GM23338 (cell line): ENCODE results near the gene MEGF6. TPM values are rescaled to one million over a fixed set of nuclear protein-coding genes. Genes with fewer than 3 reads are reported as not detected.

Experiments
- ATAC-seq: fragments of 200-7000 bp; cut with Tn5 transposase; 3 replicates; pipeline ENCODE4 v1.9.1; 2020
- DNase-seq: peaks from one replicate; pipeline ENCODE4 v3.0.0-alpha.2; 2015; ENCODE audit warnings: low spot score
- H2AFZ ChIP-seq: fragments of 200-600 bp; sonication (generic); 2 replicates; pipeline ENCODE4 v1.8.0; 2016; ENCODE audit warnings: antibody characterized with exemption, mild to moderate bottlenecking, moderate library complexity
- H3F3A ChIP-seq: fragments of 200-600 bp; sonication (generic); replicated peaks from 2 replicates; pipeline ENCODE4 v1.8.0; 2017; ENCODE audit warnings: antibody characterized with exemption, mixed run types, low read depth
- H3K27ac ChIP-seq: fragments of 200-600 bp; sonication (generic); 2 replicates; pipeline ENCODE4 v1.6.1; 2016; ENCODE audit warnings: low read depth
- H3K27me3 ChIP-seq: fragments of 200-600 bp; sonication (generic); 2 replicates; pipeline ENCODE4 v1.8.0; 2016; ENCODE audit warnings: mild to moderate bottlenecking, mixed run types, moderate library complexity; ENCODE audit not compliant: insufficient read depth
- H3K36me3 ChIP-seq: fragments of 200-600 bp; sonication (generic); 2 replicates; pipeline ENCODE4 v1.8.0; 2016; ENCODE audit warnings: mild to moderate bottlenecking; ENCODE audit not compliant: insufficient read depth
- H3K4me1 ChIP-seq: fragments of 200-600 bp; sonication (generic); 2 replicates; pipeline ENCODE4 v1.8.0; 2016; ENCODE audit warnings: mild to moderate bottlenecking, moderate library complexity; ENCODE audit not compliant: insufficient read depth
- H3K4me2 ChIP-seq: fragments of 200-600 bp; sonication (generic); 2 replicates; pipeline ENCODE4 v1.7.1; 2017; ENCODE audit warnings: mixed run types
- H3K4me3 ChIP-seq: fragments of 200-600 bp; sonication (generic); 2 replicates; pipeline ENCODE4 v1.6.1; 2016; ENCODE audit warnings: mixed run types
- H3K79me2 ChIP-seq: fragments of 200-600 bp; sonication (generic); replicated peaks from 2 replicates; pipeline ENCODE4 v1.8.0; 2017; ENCODE audit warnings: mild to moderate bottlenecking; ENCODE audit not compliant: insufficient read depth
- H3K9me2 ChIP-seq: fragments of 200-600 bp; sonication (generic); 2 replicates; pipeline ENCODE4 v1.8.0; 2017; ENCODE audit not compliant: insufficient read depth
- H4K20me1 ChIP-seq: fragments of 200-600 bp; sonication (generic); replicated peaks from 2 replicates; pipeline ENCODE4 v1.8.0; 2017; ENCODE audit warnings: mild to moderate bottlenecking; ENCODE audit not compliant: insufficient read depth
- H3K27ac Mint-ChIP-seq: 2 replicates; pipeline ENCODE4 v1.8.0; 2020; ENCODE audit warnings: inconsistent platforms, mild to moderate bottlenecking, moderate library complexity, mixed read lengths
- H3K27me3 Mint-ChIP-seq: 3 replicates; pipeline ENCODE4 v1.8.0; 2022; ENCODE audit warnings: low read depth, mild to moderate bottlenecking, moderate library complexity, mixed read lengths, inconsistent platforms; ENCODE audit not compliant: insufficient read depth, poor library complexity
- H3K36me3 Mint-ChIP-seq: 3 replicates; pipeline ENCODE4 v1.8.0; 2021; ENCODE audit warnings: low read depth, mild to moderate bottlenecking, inconsistent platforms, moderate library complexity, mixed read lengths
- H3K4me1 Mint-ChIP-seq: 3 replicates; pipeline ENCODE4 v1.8.0; 2020; ENCODE audit warnings: mild to moderate bottlenecking, inconsistent platforms, mixed read lengths
- H3K4me3 Mint-ChIP-seq: 3 replicates; pipeline ENCODE4 v1.8.0; 2021; ENCODE audit warnings: moderate library complexity, mild to moderate bottlenecking, inconsistent platforms, mixed read lengths
- H3K9me3 Mint-ChIP-seq: 3 replicates; pipeline ENCODE4 v1.8.0; 2020; ENCODE audit warnings: moderate library complexity, mild to moderate bottlenecking, inconsistent platforms, mixed read lengths
- CREB1 ChIP-seq: fragments of 250-450 bp; sonication (Bioruptor Pico); IDR thresholded peaks from 2 replicates; pipeline ENCODE4 v1.5.0; 2020; ENCODE audit warnings: low read depth, mild to moderate bottlenecking, moderate library complexity
- ETS1 ChIP-seq: IDR thresholded peaks from 2 replicates; pipeline ENCODE4 v1.6.1; 2016; ENCODE audit warnings: antibody characterized with exemption
- EZH2 ChIP-seq: fragments of 200-600 bp; sonication (generic); IDR thresholded peaks from one replicate; pipeline ENCODE4 v1.8.0; 2017; ENCODE audit warnings: antibody characterized with exemption, mild to moderate bottlenecking, low read depth; ENCODE audit not compliant: unreplicated experiment
- EZH2phosphoT487 ChIP-seq: fragments of 200-600 bp; sonication (generic); IDR thresholded peaks from one replicate; pipeline ENCODE4 v1.8.1; 2018; ENCODE audit warnings: antibody characterized with exemption; ENCODE audit not compliant: unreplicated experiment
- JUNB ChIP-seq: IDR thresholded peaks from one replicate; pipeline ENCODE4 v1.6.1; 2016; ENCODE audit warnings: antibody characterized with exemption; ENCODE audit not compliant: unreplicated experiment
- STAT1 ChIP-seq: IDR thresholded peaks from one replicate; pipeline ENCODE4 v1.6.1; 2016; ENCODE audit warnings: antibody characterized with exemption; ENCODE audit not compliant: unreplicated experiment
- ZNF114 ChIP-seq: fragments of 250-450 bp; sonication (Bioruptor Pico); IDR thresholded peaks from 2 replicates; pipeline ENCODE4 v1.5.0; 2020; ENCODE audit warnings: mild to moderate bottlenecking, moderate library complexity
- ZNF331 ChIP-seq: fragments of 250-450 bp; sonication (Bioruptor Pico); IDR thresholded peaks from 2 replicates; pipeline ENCODE4 v1.5.0; 2020; ENCODE audit warnings: low read depth, mild to moderate bottlenecking, moderate library complexity
- polyA plus RNA-seq: library from polyadenylated mRNA; unstranded; fragments of >200 nt; fragmentation: Nextera tagmentation; extraction: Ambion mirVana; gene quantifications from 2 replicates; pipeline ENCODE4 v1.2.1, GENCODE V29; 2016
- total RNA-seq: library from RNA; depleted of rRNA; stranded (reverse); fragments of >200 nt; shearing (Covaris generic); gene quantifications from 2 replicates; pipeline ENCODE4 v1.2.3, GENCODE V29; 2014
- TF ChIP-seq, protein P1 (sequence below), 2 experiments: fragments of 200-600 bp in 1 of 2; sonication (generic) in 1 of 2; conservative IDR thresholded peaks; 2 replicates each; pipeline versions ENCODE4 v1.5.1 to v1.6.1; 2016 to 2017; ENCODE audit warnings: antibody characterized with exemption in 2 of 2, low read depth in 2 of 2, mild to moderate bottlenecking in 2 of 2, moderate library complexity in 1 of 2
- TF ChIP-seq, protein P2 (sequence below): IDR thresholded peaks from one replicate; pipeline ENCODE4 v1.6.1; 2018; ENCODE audit warnings: antibody characterized with exemption; ENCODE audit not compliant: unreplicated experiment

Gene MEGF6
- total and polyA plus RNA-seq, 2 experiments from 2014 or later = 4.0 to 21.4 TPM

- TF ChIP-seq, protein P1, sequence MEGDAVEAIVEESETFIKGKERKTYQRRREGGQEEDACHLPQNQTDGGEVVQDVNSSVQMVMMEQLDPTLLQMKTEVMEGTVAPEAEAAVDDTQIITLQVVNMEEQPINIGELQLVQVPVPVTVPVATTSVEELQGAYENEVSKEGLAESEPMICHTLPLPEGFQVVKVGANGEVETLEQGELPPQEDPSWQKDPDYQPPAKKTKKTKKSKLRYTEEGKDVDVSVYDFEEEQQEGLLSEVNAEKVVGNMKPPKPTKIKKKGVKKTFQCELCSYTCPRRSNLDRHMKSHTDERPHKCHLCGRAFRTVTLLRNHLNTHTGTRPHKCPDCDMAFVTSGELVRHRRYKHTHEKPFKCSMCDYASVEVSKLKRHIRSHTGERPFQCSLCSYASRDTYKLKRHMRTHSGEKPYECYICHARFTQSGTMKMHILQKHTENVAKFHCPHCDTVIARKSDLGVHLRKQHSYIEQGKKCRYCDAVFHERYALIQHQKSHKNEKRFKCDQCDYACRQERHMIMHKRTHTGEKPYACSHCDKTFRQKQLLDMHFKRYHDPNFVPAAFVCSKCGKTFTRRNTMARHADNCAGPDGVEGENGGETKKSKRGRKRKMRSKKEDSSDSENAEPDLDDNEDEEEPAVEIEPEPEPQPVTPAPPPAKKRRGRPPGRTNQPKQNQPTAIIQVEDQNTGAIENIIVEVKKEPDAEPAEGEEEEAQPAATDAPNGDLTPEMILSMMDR (conservative IDR thresholded peaks at IDR 0.05; ENCODE audit: low read depth in 2 of 2) = no peak
- TF ChIP-seq CREB1 (CRISPR knock-in tag) (no peak), JUNB (no peak), ZNF331 (CRISPR knock-in tag) (no peak), ETS1 (no peak), ZNF114 (CRISPR knock-in tag) (no peak), STAT1 (no peak), EZH2 (no peak), EZH2phosphoT487 (no peak)
- TF ChIP-seq, protein P2, sequence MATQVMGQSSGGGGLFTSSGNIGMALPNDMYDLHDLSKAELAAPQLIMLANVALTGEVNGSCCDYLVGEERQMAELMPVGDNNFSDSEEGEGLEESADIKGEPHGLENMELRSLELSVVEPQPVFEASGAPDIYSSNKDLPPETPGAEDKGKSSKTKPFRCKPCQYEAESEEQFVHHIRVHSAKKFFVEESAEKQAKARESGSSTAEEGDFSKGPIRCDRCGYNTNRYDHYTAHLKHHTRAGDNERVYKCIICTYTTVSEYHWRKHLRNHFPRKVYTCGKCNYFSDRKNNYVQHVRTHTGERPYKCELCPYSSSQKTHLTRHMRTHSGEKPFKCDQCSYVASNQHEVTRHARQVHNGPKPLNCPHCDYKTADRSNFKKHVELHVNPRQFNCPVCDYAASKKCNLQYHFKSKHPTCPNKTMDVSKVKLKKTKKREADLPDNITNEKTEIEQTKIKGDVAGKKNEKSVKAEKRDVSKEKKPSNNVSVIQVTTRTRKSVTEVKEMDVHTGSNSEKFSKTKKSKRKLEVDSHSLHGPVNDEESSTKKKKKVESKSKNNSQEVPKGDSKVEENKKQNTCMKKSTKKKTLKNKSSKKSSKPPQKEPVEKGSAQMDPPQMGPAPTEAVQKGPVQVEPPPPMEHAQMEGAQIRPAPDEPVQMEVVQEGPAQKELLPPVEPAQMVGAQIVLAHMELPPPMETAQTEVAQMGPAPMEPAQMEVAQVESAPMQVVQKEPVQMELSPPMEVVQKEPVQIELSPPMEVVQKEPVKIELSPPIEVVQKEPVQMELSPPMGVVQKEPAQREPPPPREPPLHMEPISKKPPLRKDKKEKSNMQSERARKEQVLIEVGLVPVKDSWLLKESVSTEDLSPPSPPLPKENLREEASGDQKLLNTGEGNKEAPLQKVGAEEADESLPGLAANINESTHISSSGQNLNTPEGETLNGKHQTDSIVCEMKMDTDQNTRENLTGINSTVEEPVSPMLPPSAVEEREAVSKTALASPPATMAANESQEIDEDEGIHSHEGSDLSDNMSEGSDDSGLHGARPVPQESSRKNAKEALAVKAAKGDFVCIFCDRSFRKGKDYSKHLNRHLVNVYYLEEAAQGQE = no peak
Observed at GRCh38 chr1:3470650-3471355, 140.5 kb downstream of the MEGF6 start (continued).

GRCh38 chr1:3469849-3470649 lies 141.3 kb downstream of the MEGF6 start:
- Mint-ChIP-seq H3K36me3 (peaks cover 14% of the 10 kb centered on the region), H3K27me3 (peaks cover 3% of the 10 kb centered on the region), H3K9me3 (no peaks in the 10 kb centered on the region), H3K4me1 (peaks cover 16% of the 10 kb centered on the region), H3K4me3 (no peak overlapping the region; the same call in 2 of the 3 replicates), H3K27ac (peak overlapping the region; percentile 95)
- no peak overlapping the region for H3K27ac ChIP-seq
- no peak for ATAC-seq
- no peak overlapping the region for H2AFZ ChIP-seq
- H3K4me1 ChIP-seq = peaks cover 7% of the 10 kb centered on the region; the same call in 1 of the 2 replicates
- H3K36me3 ChIP-seq = no peaks in the 10 kb centered on the region
- no peak overlapping the region for H3K4me3 ChIP-seq
- H3K79me2 ChIP-seq = no peaks in the 10 kb centered on the region
- H3F3A ChIP-seq = no peaks in the 10 kb centered on the region
- H3K27me3 ChIP-seq = no peaks in the 10 kb centered on the region
- H3K4me2 ChIP-seq = no peak overlapping the region
- no peaks in the 10 kb centered on the region for H4K20me1 ChIP-seq
- no peak for DNase-seq
- no peaks in the 10 kb centered on the region for H3K9me2 ChIP-seq
- TF ChIP-seq ZNF331 (CRISPR knock-in tag) (no peak), ZNF114 (CRISPR knock-in tag) (no peak), EZH2phosphoT487 (no peak), CREB1 (CRISPR knock-in tag) (no peak), STAT1 (no peak)
- TF ChIP-seq, protein P2 = no peak
